GM23338 (cell line): ENCODE measurements around the gene SLC44A4. TPM values are rescaled to one million over a fixed set of nuclear protein-coding genes. Genes with fewer than 3 reads are reported as not detected.
A peak's percentile ranks its signal among the peaks of the same experiment; 100 is the strongest.

Experiments
- ATAC-seq: fragments of 200-7000 bp; cut with Tn5 transposase; 3 replicates; pipeline ENCODE4 v1.9.1; 2020
- DNase-seq: peaks from one replicate; pipeline ENCODE4 v3.0.0-alpha.2; 2015; ENCODE audit warnings: low spot score
- H2AFZ ChIP-seq: fragments of 200-600 bp; sonication (generic); 2 replicates; pipeline ENCODE4 v1.8.0; 2016; ENCODE audit warnings: antibody characterized with exemption, mild to moderate bottlenecking, moderate library complexity
- H3F3A ChIP-seq: fragments of 200-600 bp; sonication (generic); replicated peaks from 2 replicates; pipeline ENCODE4 v1.8.0; 2017; ENCODE audit warnings: antibody characterized with exemption, mixed run types, low read depth
- H3K27ac ChIP-seq: fragments of 200-600 bp; sonication (generic); 2 replicates; pipeline ENCODE4 v1.6.1; 2016; ENCODE audit warnings: low read depth
- H3K27me3 ChIP-seq: fragments of 200-600 bp; sonication (generic); 2 replicates; pipeline ENCODE4 v1.8.0; 2016; ENCODE audit warnings: mild to moderate bottlenecking, mixed run types, moderate library complexity; ENCODE audit not compliant: insufficient read depth
- H3K36me3 ChIP-seq: fragments of 200-600 bp; sonication (generic); 2 replicates; pipeline ENCODE4 v1.8.0; 2016; ENCODE audit warnings: mild to moderate bottlenecking; ENCODE audit not compliant: insufficient read depth
- H3K4me1 ChIP-seq: fragments of 200-600 bp; sonication (generic); 2 replicates; pipeline ENCODE4 v1.8.0; 2016; ENCODE audit warnings: mild to moderate bottlenecking, moderate library complexity; ENCODE audit not compliant: insufficient read depth
- H3K4me2 ChIP-seq: fragments of 200-600 bp; sonication (generic); 2 replicates; pipeline ENCODE4 v1.7.1; 2017; ENCODE audit warnings: mixed run types
- H3K4me3 ChIP-seq: fragments of 200-600 bp; sonication (generic); 2 replicates; pipeline ENCODE4 v1.6.1; 2016; ENCODE audit warnings: mixed run types
- H3K79me2 ChIP-seq: fragments of 200-600 bp; sonication (generic); replicated peaks from 2 replicates; pipeline ENCODE4 v1.8.0; 2017; ENCODE audit warnings: mild to moderate bottlenecking; ENCODE audit not compliant: insufficient read depth
- H3K9me2 ChIP-seq: fragments of 200-600 bp; sonication (generic); 2 replicates; pipeline ENCODE4 v1.8.0; 2017; ENCODE audit not compliant: insufficient read depth
- H4K20me1 ChIP-seq: fragments of 200-600 bp; sonication (generic); replicated peaks from 2 replicates; pipeline ENCODE4 v1.8.0; 2017; ENCODE audit warnings: mild to moderate bottlenecking; ENCODE audit not compliant: insufficient read depth
- H3K27ac Mint-ChIP-seq: 2 replicates; pipeline ENCODE4 v1.8.0; 2020; ENCODE audit warnings: inconsistent platforms, mild to moderate bottlenecking, moderate library complexity, mixed read lengths
- H3K27me3 Mint-ChIP-seq: 3 replicates; pipeline ENCODE4 v1.8.0; 2022; ENCODE audit warnings: low read depth, mild to moderate bottlenecking, moderate library complexity, mixed read lengths, inconsistent platforms; ENCODE audit not compliant: insufficient read depth, poor library complexity
- H3K36me3 Mint-ChIP-seq: 3 replicates; pipeline ENCODE4 v1.8.0; 2021; ENCODE audit warnings: low read depth, mild to moderate bottlenecking, inconsistent platforms, moderate library complexity, mixed read lengths
- H3K4me1 Mint-ChIP-seq: 3 replicates; pipeline ENCODE4 v1.8.0; 2020; ENCODE audit warnings: mild to moderate bottlenecking, inconsistent platforms, mixed read lengths
- H3K4me3 Mint-ChIP-seq: 3 replicates; pipeline ENCODE4 v1.8.0; 2021; ENCODE audit warnings: moderate library complexity, mild to moderate bottlenecking, inconsistent platforms, mixed read lengths
- H3K9me3 Mint-ChIP-seq: 3 replicates; pipeline ENCODE4 v1.8.0; 2020; ENCODE audit warnings: moderate library complexity, mild to moderate bottlenecking, inconsistent platforms, mixed read lengths
- CREB1 ChIP-seq: fragments of 250-450 bp; sonication (Bioruptor Pico); IDR thresholded peaks from 2 replicates; pipeline ENCODE4 v1.5.0; 2020; ENCODE audit warnings: low read depth, mild to moderate bottlenecking, moderate library complexity
- CTCF ChIP-seq, 2 experiments: fragments of 200-600 bp in 1 of 2; sonication (generic) in 1 of 2; conservative IDR thresholded peaks; 2 replicates each; pipeline versions ENCODE4 v1.5.1 to v1.6.1; 2016 to 2017; ENCODE audit warnings: antibody characterized with exemption in 2 of 2, low read depth in 2 of 2, mild to moderate bottlenecking in 2 of 2, moderate library complexity in 1 of 2
- ETS1 ChIP-seq: IDR thresholded peaks from 2 replicates; pipeline ENCODE4 v1.6.1; 2016; ENCODE audit warnings: antibody characterized with exemption
- EZH2 ChIP-seq: fragments of 200-600 bp; sonication (generic); IDR thresholded peaks from one replicate; pipeline ENCODE4 v1.8.0; 2017; ENCODE audit warnings: antibody characterized with exemption, mild to moderate bottlenecking, low read depth; ENCODE audit not compliant: unreplicated experiment
- EZH2phosphoT487 ChIP-seq: fragments of 200-600 bp; sonication (generic); IDR thresholded peaks from one replicate; pipeline ENCODE4 v1.8.1; 2018; ENCODE audit warnings: antibody characterized with exemption; ENCODE audit not compliant: unreplicated experiment
- JUNB ChIP-seq: IDR thresholded peaks from one replicate; pipeline ENCODE4 v1.6.1; 2016; ENCODE audit warnings: antibody characterized with exemption; ENCODE audit not compliant: unreplicated experiment
- NANOG ChIP-seq: IDR thresholded peaks from 2 replicates; pipeline ENCODE4 v1.6.1; 2016; ENCODE audit warnings: antibody characterized with exemption, borderline replicate concordance
- POLR2AphosphoS5 ChIP-seq: IDR thresholded peaks from 2 replicates; pipeline ENCODE4 v1.6.1; 2016; ENCODE audit warnings: antibody characterized with exemption, low read depth
- REST ChIP-seq: IDR thresholded peaks from one replicate; pipeline ENCODE4 v1.6.1; 2018; ENCODE audit warnings: antibody characterized with exemption; ENCODE audit not compliant: unreplicated experiment
- STAT1 ChIP-seq: IDR thresholded peaks from one replicate; pipeline ENCODE4 v1.6.1; 2016; ENCODE audit warnings: antibody characterized with exemption; ENCODE audit not compliant: unreplicated experiment
- ZNF114 ChIP-seq: fragments of 250-450 bp; sonication (Bioruptor Pico); IDR thresholded peaks from 2 replicates; pipeline ENCODE4 v1.5.0; 2020; ENCODE audit warnings: mild to moderate bottlenecking, moderate library complexity
- ZNF331 ChIP-seq: fragments of 250-450 bp; sonication (Bioruptor Pico); IDR thresholded peaks from 2 replicates; pipeline ENCODE4 v1.5.0; 2020; ENCODE audit warnings: low read depth, mild to moderate bottlenecking, moderate library complexity
- ZNF462 ChIP-seq: fragments of 250-450 bp; sonication (Bioruptor Pico); IDR thresholded peaks from 2 replicates; pipeline ENCODE4 v1.5.0; 2020; ENCODE audit warnings: mild to moderate bottlenecking, moderate library complexity
- polyA plus RNA-seq: library from polyadenylated mRNA; unstranded; fragments of >200 nt; fragmentation: Nextera tagmentation; extraction: Ambion mirVana; gene quantifications from 2 replicates; pipeline ENCODE4 v1.2.1, GENCODE V29; 2016
- total RNA-seq: library from RNA; depleted of rRNA; stranded (reverse); fragments of >200 nt; shearing (Covaris generic); gene quantifications from 2 replicates; pipeline ENCODE4 v1.2.3, GENCODE V29; 2014

SLC44A4 gene
- total and polyA plus RNA-seq, 2 experiments from 2014 or later: 1.1 to 3.7 TPM

- peaks cover 17% of the 10 kb centered on the region; the same call in 1 of the 2 replicates for H3F3A ChIP-seq
- peaks cover 15% of the 10 kb centered on the region; the same call in 1 of the 2 replicates for H3K79me2 ChIP-seq
- H2AFZ ChIP-seq: no peak overlapping the region
- H3K27ac Mint-ChIP-seq: no peak overlapping the region
- no peak overlapping the region for H3K4me3 ChIP-seq
- DNase-seq: no peak
- peaks cover 23% of the 10 kb centered on the region for H3K27me3 Mint-ChIP-seq
- H3K27me3 ChIP-seq: no peaks in the 10 kb centered on the region
- no peak overlapping the region for H3K27ac ChIP-seq
- H3K4me1 ChIP-seq: peaks cover 13% of the 10 kb centered on the region; the same call in 1 of the 2 replicates
- no peak overlapping the region for H3K4me2 ChIP-seq
- peaks cover 31% of the 10 kb centered on the region for H3K4me1 Mint-ChIP-seq
- TF ChIP-seq EZH2phosphoT487: no peak
- no peak for TF ChIP-seq EZH2
- no peak for TF ChIP-seq CREB1 (CRISPR knock-in tag)
- TF ChIP-seq POLR2AphosphoS5: no peak
- TF ChIP-seq NANOG: no peak
- no peak for TF ChIP-seq ZNF114
- no peak for TF ChIP-seq ZNF331 (CRISPR knock-in tag)
- TF ChIP-seq REST: no peak
- no peak for TF ChIP-seq JUNB
- no peak for TF ChIP-seq ZNF462 (CRISPR knock-in tag)
- no peak for TF ChIP-seq STAT1
- TF ChIP-seq ETS1: no peak
- TF ChIP-seq CTCF (conservative IDR thresholded peaks at IDR 0.05; ENCODE audit: low read depth in 2 of 2): no peak
- peaks cover 46% of the 10 kb centered on the region for H3K36me3 Mint-ChIP-seq
- H3K4me3 Mint-ChIP-seq: peak overlapping the region; percentile 60; the same call in 2 of the 3 replicates
- peaks cover 5% of the 10 kb centered on the region; the same call in 1 of the 2 replicates for H4K20me1 ChIP-seq
- H3K9me3 Mint-ChIP-seq: no peaks in the 10 kb centered on the region
- no peak for ATAC-seq
- peaks cover 16% of the 10 kb centered on the region for H3K36me3 ChIP-seq
- no peaks in the 10 kb centered on the region for H3K9me2 ChIP-seq
Observed at GRCh38 chr6:31899215-31899614, 20.4 kb upstream of the SLC44A4 start.
